VCaP (cell line): ENCODE results near the gene DDIT3.

Experiments used
- H3K27ac ChIP-seq: fragments of 450-650 bp; 2 replicates; pipeline ENCODE4 v1.5.1; 2017
- TF ChIP-seq, protein P1 (sequence below): fragments of 450-650 bp; conservative IDR thresholded peaks from 2 replicates; pipeline ENCODE4 v1.5.1; 2017; ENCODE audit warnings: mild to moderate bottlenecking, moderate library complexity

The DDIT3 gene

DNA sequence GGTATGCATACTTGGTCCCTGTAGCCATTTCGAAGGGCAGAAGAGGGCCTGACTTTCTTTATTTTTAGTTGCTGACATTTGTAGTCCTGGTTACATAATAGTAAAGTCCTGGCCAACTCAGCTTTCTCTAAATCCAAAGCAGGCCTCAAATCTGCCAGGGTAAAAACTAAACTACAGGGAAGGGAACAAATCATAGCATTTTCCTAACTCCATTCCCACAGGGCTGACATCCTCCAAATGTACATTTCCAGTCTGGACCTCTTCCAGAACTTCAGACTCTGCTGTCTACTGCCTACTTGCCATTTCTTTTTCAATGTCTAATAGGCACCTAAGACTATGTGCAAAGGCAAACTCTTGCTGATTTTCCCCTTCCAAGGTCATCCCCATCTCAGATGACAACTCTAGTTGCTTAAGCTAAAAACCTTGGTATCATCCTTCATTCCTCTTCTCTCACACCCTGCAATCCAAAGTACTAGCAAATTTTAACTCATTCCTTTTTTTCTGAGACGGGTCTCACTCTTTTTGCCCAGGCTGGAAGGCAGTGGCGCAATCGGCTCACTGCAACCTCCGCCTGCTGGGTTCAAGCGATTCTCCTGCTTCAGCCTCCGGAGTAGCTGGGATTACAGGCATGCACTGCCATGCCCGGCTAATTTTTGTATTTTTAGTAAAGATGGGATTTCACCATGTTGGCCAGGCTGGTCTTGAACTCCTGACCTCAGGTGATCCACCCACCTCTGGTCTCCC is 2.0 kb downstream of the DDIT3 start:
- peak overlapping the region; percentile 99 for H3K27ac ChIP-seq
- TF ChIP-seq, protein P1, sequence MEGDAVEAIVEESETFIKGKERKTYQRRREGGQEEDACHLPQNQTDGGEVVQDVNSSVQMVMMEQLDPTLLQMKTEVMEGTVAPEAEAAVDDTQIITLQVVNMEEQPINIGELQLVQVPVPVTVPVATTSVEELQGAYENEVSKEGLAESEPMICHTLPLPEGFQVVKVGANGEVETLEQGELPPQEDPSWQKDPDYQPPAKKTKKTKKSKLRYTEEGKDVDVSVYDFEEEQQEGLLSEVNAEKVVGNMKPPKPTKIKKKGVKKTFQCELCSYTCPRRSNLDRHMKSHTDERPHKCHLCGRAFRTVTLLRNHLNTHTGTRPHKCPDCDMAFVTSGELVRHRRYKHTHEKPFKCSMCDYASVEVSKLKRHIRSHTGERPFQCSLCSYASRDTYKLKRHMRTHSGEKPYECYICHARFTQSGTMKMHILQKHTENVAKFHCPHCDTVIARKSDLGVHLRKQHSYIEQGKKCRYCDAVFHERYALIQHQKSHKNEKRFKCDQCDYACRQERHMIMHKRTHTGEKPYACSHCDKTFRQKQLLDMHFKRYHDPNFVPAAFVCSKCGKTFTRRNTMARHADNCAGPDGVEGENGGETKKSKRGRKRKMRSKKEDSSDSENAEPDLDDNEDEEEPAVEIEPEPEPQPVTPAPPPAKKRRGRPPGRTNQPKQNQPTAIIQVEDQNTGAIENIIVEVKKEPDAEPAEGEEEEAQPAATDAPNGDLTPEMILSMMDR: no peak

DNA sequence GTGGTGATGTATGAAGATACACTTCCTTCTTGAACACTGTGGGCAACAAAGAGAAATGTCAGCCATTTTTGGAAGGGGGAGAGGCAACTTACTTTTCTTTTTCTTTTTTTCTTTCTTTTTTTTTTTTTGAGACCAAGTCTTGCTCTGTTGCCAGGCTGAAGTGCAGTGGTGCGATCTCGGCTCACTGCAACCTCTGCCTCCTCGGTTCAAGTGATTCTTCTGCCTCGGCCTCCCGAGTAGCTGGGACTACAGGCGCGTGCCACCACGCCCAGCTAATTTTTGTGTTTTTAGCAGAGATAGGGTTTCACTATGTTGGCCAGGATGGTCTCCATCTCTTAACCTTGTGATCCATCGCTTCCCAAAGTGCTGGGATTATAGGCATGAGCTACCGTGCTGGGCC is 2.6 kb downstream of the DDIT3 start:
- peak overlapping the region; percentile 99 for H3K27ac ChIP-seq

DNA sequence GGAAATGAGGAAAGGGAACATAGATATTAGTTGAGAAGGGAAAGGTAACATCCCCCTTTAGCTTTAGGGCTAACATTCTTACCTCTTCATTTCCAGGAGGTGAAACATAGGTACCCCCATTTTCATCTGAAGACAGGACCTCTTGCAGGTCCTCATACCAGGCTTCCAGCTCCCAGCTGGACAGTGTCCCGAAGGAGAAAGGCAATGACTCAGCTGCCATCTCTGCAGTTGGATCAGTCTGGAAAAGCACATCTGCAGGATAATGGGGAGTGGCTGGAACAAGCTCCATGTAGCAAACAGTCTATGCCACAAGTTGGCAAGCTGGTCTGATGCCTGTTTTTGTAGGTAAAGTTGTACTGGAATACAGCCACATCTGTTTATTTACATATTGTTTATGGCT is 3.1 kb downstream of the DDIT3 start:
- peak overlapping the region; percentile 99 for H3K27ac ChIP-seq
- TF ChIP-seq, protein P1: no peak

DNA sequence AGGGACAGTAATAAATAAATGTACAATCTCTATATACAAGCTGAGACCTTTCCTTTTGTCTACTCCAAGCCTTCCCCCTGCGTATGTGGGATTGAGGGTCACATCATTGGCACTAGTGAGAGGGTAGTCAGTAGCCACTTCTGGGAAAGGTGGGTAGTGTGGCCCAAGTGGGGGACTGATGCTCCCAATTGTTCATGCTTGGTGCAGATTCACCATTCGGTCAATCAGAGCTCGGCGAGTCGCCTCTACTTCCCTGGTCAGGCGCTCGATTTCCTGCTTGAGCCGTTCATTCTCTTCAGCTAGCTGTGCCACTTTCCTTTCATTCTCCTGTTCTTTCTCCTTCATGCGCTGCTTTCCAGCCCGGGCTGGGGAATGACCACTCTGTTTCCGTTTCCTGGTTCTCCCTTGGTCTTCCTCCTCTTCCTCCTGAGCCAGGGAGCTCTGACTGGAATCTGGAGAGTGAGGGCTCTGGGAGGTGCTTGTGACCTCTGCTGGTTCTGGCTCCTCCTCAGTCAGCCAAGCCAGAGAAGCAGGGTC is 3.6 kb downstream of the DDIT3 start:
- TF ChIP-seq, protein P1: no peak
- H3K27ac ChIP-seq: peak overlapping the region; percentile 99

DNA sequence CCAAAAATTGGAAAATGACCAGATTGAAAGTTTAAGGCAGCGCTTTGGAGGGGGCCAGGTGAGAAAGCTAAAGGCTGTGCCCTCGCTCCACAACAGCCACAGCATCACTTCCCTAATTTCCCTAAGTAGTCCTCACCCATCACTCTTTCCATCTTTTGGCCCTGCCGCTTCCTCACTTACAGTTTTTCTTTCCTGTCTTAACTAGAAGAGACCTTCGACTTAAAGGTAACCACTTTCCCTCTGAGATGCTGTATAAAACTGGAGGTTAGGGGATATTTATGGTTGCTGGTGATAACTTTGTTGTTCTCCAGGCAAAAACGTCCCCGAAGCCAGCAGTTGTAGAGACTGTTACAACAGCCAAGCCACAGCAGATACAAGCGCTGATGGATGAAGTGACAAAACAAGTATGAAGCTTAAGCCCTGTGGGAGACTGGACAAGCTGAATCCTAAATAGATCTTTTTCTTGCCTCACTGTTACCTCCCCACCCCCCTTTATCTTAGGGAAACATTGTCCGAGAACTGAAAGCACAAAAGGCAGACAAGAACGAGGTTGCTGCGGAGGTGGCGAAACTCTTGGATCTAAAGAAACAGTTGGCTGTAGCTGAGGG is 4.3 kb downstream of the DDIT3 start:
- H3K27ac ChIP-seq: peak overlapping the region; percentile 99
- TF ChIP-seq, protein P1: no peak

DNA sequence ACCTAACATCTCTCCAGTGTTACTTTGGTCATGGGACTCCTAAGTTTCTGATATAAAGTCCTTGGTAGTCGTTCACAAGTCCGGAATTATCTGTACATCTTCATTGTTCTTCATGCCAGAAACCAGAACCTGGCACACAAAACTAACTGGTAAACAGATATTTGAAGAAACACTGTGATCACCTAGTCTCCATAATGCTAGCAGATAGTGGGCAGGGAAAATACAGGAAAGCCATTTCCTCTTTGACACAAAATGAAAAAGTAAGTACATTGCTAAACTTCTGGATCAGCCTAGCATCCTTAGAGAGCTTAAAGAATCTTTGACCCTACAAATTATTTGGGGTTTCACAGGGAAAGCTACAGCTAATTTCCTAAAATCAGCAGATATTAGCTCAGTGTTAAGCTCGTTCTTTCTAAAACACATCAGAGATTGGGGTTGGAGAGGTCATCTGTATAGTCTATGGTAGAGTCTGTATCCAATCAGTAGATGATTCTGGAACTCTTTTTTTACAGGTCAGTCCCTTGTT is 4.8 kb downstream of the DDIT3 start:
- peak overlapping the region; percentile 99 for H3K27ac ChIP-seq
- TF ChIP-seq, protein P1: no peak

DNA sequence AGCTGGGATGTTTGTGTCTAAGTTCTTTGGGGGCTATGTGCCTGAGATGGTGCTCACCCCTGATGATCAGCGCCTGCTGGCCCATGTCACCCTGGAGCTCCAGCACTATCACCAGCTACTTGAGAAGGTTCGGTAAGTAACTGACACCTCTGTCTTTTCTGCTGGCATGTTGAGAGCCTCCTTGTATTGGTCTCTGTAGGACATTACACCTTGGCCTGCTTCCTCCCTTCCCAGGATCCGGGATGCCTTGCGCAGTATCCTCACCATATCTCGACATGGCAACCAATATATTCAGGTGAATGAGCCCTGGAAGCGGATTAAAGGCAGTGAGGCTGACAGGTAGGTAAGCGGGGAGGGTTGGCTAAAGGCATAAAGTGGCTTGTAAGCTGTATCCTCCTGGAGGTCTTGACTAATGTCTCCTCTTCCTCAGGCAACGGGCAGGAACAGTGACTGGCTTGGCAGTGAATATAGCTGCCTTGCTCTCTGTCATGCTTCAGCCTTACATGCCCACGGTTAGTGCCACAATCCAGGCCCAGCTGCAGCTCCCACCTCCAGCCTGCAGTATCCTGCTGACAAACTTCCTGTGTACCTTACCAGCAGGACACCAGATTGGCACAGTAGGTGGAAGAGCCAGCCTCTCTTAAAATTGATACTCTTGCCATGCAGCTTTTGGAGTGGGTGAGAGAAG is 5.5 kb downstream of the DDIT3 start:
- peak overlapping the region; percentile 99 for H3K27ac ChIP-seq
- TF ChIP-seq, protein P1: no peak

DNA sequence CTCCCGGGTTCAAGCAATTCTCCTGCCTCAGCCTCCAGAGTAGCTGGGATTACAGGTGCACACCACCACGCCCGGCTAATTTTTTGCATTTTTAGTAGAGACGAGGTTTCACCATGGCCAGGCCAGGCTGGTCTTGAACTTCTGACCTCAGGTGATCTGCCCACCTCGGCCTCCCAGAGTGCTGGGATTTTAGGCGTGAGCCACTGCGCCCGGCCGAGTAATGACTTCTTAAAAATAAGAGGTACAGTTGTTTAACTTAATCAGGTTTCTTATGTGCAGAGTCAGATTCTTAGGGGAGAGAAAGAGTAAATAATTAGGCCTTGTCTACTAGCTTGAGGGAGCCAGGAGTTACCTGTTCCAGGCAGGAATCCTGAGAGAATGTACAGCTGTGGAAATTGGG is 6.1 kb downstream of the DDIT3 start:
- H3K27ac ChIP-seq: peak overlapping the region; percentile 99

DNA sequence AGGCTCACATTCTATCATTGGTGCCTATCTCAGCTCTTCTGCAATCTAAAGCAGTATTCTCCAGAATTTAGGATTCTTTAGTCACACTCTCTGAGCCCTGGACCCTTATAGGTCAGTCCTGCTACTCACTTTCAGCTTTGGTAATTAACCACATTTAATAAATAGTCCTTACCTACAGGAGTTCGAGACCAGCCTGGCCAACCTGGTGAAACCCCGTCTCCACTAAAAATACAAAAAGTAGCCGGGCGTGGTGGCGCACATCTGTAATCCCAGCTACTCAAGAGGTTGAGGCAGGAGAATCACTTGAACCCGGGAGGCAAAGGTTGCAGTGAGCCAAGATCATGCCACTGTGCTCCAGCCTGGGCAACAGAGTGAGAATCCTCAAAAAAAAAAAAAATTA is 6.6 kb downstream of the DDIT3 start:
- peak overlapping the region; percentile 99 for H3K27ac ChIP-seq
